HG02588 (cell line): Measurements from ENCODE around the gene EFCAB6.

ENCODE experiments used
- ATAC-seq: cut with Tn5 transposase; IDR thresholded peaks from one replicate; pipeline ENCODE4 v1.9.1; 2021; ENCODE audit warnings: mild to moderate bottlenecking, moderate library complexity; ENCODE audit not compliant: unreplicated experiment

The EFCAB6 gene

GRCh38 chr22:43510281-43511070 is 301.6 kb downstream of the EFCAB6 start:
- ATAC-seq = no peak

GRCh38 chr22:43509337-43509736 is 302.8 kb downstream of the EFCAB6 start:
- ATAC-seq = no peak

- no peak for ATAC-seq
Measured at GRCh38 chr22:43508489-43508888, 303.6 kb downstream of the EFCAB6 start.

- ATAC-seq = no peak
Measured at GRCh38 chr22:43507235-43507634, 304.9 kb downstream of the EFCAB6 start.

GRCh38 chr22:43506487-43506886 is 305.6 kb downstream of the EFCAB6 start:
- ATAC-seq = no peak

GRCh38 chr22:43505896-43506295 is 306.2 kb downstream of the EFCAB6 start:
- no peak for ATAC-seq

- no peak for ATAC-seq
Measured at GRCh38 chr22:43505423-43505822, 306.7 kb downstream of the EFCAB6 start.

- ATAC-seq = no peak
Measured at GRCh38 chr22:43504666-43505261, 307.3 kb downstream of the EFCAB6 start.

GRCh38 chr22:43504068-43504467 is 308.0 kb downstream of the EFCAB6 start:
- ATAC-seq = no peak

GRCh38 chr22:43502306-43502874 is 309.7 kb downstream of the EFCAB6 start:
- no peak for ATAC-seq

- ATAC-seq = no peak
Measured at GRCh38 chr22:43501878-43502277, 310.2 kb downstream of the EFCAB6 start.

GRCh38 chr22:43500792-43501785 is 311.0 kb downstream of the EFCAB6 start:
- no peak for ATAC-seq

GRCh38 chr22:43498856-43499253 is 313.2 kb downstream of the EFCAB6 start:
- ATAC-seq = no peak

- no peak for ATAC-seq
Measured at GRCh38 chr22:43497956-43498855, 313.9 kb downstream of the EFCAB6 start.

GRCh38 chr22:43493297-43493696 is 318.8 kb downstream of the EFCAB6 start:
- no peak for ATAC-seq

- ATAC-seq = no peak
Measured at GRCh38 chr22:43491737-43492136, 320.4 kb downstream of the EFCAB6 start.

- ATAC-seq = no peak
Measured at GRCh38 chr22:43491177-43491576, 320.9 kb downstream of the EFCAB6 start.

GRCh38 chr22:43490311-43490710 is 321.8 kb downstream of the EFCAB6 start:
- ATAC-seq = no peak

GRCh38 chr22:43488937-43489336 is 323.2 kb downstream of the EFCAB6 start:
- ATAC-seq = no peak
